Measurements from ENCODE around the gene MAGI2.

The MAGI2 gene

DNA sequence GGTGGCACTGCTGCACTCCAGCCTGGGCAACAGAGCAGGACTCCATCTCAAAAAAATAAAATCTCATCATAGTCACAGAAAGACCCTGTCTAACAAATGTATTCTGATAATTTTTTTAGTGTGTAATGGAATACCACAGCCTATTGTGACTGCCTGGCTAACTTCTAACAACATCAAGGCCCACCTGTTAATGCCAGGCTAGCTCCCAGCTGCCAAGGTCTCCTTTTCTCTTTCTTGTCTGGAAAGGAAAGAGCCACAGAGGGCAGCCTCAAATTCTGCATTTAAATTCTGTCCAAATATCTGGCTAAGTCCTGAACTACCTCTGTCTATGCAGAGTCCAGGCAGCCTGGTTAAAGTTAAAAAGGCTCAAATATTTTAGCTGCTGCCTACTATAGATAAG, 700.9 kb downstream of the MAGI2 start:
- no peak for DNase-seq (ENCODE audit: low read depth in 1 of 2, low spot score in 1 of 2)

DNA sequence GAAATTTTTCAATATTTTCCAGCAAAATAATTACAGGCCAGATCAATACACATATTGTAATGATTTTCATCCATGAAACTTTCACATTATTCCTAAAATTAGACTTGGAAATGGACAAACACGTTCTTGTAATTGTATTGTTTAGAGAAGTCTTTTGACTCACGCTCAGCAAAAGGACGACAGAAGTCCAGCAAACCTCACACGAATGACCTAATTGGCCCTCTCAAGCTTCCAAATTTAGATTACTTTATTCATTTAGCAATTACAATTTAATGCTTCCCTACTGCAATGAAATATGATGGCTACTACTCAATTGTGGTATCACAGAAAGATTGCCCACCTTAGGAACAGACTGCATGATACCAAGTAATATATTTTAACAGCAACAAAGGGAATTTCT, 702.2 kb downstream of the MAGI2 start:
- no peak for DNase-seq (ENCODE audit: low read depth in 1 of 2, low spot score in 1 of 2)

- DNase-seq (ENCODE audit: low read depth in 1 of 2, low spot score in 1 of 2): no peak
These were observed 704.3 kb downstream of the MAGI2 start for GRCh38 chr7:78749052-78749746.

DNA sequence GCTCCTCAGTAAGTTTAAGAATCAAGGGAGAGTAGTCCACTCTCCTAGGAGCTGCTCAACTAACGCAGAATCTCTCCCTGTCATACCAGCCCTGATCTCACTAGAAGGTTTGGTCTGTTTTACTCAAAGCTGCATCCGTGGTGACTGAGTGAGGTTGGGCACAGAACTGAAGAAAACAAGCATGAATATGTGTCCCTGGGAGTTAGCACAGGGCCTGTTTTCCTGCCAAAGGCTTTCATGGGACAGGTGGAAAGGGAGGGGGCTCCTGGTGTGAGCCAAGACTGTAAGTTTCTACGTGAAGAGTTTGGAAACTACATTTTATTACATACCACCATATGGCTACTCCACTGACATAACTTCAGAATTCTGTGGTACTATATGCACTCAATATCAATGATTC, 705.9 kb downstream of the MAGI2 start:
- no peak for DNase-seq (ENCODE audit: low read depth in 1 of 2, low spot score in 1 of 2)

- DNase-seq (ENCODE audit: low read depth in 1 of 2, low spot score in 1 of 2): no peak
These were observed 707.2 kb downstream of the MAGI2 start for GRCh38 chr7:78746301-78746700.

DNA sequence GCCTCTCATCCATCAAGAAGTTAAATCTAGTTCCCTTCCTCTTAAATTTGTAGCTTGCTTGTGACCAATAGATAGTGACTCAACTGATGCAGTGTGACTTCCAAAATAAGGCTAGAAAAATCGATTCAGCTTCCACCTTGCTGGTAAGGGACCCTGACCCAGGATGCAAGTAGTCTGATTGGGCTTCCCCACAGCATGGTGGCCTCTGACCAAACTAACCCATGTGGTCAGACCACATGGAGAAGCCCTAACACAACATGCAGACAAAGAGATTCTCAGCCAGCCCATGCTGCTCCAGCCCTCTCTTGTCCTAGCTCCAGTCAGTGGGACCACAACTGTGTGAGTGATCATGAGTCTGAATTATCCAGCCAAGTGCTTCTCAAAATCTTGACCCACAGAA, 710.8 kb downstream of the MAGI2 start:
- DNase-seq (ENCODE audit: low read depth in 1 of 2, low spot score in 1 of 2): no peak

GRCh38 chr7:78736548-78736947, 716.9 kb downstream of the MAGI2 start:
- DNase-seq (ENCODE audit: low read depth in 1 of 2, low spot score in 1 of 2): no peak

- no peak for DNase-seq (ENCODE audit: low read depth in 1 of 2, low spot score in 1 of 2)
These were observed 718.8 kb downstream of the MAGI2 start for GRCh38 chr7:78734626-78735025.

- no peak for DNase-seq (ENCODE audit: low read depth in 1 of 2, low spot score in 1 of 2)
These were observed 733.4 kb downstream of the MAGI2 start for GRCh38 chr7:78720066-78720465.

- DNase-seq (ENCODE audit: low read depth in 1 of 2, low spot score in 1 of 2): no peak
These were observed 735.3 kb downstream of the MAGI2 start for GRCh38 chr7:78718212-78718611.

DNA sequence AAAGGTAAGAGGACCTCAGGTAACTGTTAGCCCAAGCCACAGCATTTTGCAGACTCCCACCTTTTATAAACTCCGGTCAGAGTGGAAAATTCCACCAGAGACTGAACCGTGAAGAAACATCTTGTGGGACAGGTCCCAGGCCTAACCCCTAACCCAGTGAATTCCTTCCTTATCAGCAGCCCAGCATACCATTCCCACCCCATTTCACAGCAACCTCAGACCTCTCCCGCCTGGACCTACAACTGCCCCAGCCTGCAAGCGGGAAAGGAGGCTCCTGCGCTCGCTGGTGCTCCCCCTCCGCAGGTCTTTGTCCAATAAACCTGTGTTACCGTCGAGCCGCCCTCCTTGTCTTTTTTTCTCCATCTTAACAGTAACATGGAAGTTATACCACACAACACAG, 736.6 kb downstream of the MAGI2 start:
- no peak for DNase-seq (ENCODE audit: low read depth in 1 of 2, low spot score in 1 of 2)

DNA sequence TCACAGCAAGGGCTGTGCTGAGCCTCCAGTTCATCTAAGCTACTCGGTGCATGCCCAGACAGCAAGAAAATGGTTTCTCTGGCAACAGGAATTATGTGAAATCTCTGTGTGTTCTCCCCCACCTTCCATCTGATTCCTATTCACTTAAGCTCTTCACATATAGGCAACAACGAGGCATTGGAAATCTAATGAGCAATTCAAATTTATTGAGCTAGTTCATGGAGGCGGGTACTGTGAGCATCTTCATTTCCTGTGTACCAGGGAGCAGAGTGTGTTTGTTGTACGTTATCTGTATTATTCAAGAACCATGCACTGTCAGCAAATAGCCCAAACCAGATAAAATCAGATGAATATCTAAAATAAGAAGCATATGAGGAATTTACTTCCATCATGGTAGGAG, 739.1 kb downstream of the MAGI2 start:
- no peak for DNase-seq (ENCODE audit: low read depth in 1 of 2, low spot score in 1 of 2)

DNA sequence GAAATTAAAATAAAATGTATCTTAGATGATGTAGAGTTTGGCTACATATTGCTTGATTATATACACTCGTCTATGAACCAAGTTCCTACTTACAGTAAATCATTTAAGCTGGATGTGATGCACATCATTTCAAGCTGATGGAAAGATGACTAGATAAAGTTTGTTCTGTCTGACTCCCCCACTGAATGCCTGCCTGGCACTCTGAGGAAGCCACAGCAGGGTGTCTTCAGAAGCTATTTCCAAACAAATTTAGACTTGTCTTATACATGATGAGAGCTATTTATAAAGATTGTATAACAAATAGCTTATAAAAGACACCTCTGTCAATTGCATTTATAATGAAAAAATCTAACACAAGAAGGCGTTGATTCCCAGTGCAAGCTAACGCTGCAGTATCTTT, 741.4 kb downstream of the MAGI2 start:
- no peak for DNase-seq (ENCODE audit: low read depth in 1 of 2, low spot score in 1 of 2)

- DNase-seq (ENCODE audit: low read depth in 1 of 2, low spot score in 1 of 2): no peak
These were observed 743.8 kb downstream of the MAGI2 start for GRCh38 chr7:78709658-78710057.

- DNase-seq (ENCODE audit: low read depth in 1 of 2, low spot score in 1 of 2): no peak
These were observed 749.0 kb downstream of the MAGI2 start for GRCh38 chr7:78704504-78704903.

DNA sequence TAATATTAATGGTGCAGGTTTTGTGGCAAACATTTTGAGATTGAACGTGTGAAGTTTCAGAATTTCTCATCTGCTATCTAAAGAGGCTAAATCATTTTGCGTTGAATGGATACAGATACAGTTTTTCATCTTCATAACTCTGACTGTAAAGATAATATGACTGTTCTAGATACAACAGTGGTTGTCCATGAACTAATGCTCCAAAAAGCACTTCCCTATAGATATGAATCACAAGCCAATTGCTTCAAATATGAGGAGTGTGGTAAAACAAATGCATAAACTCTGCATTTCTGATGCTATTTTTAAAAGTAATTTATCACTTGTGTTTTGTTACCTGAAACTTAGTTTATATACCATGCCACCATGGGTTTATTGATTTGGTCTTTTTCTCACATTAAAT, 750.1 kb downstream of the MAGI2 start:
- no peak for DNase-seq (ENCODE audit: low read depth in 1 of 2, low spot score in 1 of 2)

DNA sequence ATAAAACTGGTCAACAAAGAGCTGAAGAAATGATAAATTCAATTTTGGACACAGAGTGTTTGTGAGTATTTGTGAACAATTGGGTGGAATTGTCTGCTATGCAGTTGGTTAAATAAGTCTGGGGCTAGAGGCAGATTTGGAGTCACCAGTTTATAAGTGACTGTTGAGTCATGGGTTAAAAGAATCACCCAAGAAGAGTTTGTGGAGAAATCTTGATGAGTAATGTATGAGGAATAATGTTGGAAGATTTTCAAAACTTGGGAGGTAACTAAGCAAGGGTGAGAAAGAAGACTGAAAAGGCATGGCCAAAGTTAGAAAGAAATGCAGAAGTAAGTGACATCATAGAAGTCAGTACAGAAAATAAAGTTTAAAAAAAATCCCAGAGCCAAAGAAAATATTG, 750.7 kb downstream of the MAGI2 start:
- DNase-seq (ENCODE audit: low read depth in 1 of 2, low spot score in 1 of 2): no peak

DNA sequence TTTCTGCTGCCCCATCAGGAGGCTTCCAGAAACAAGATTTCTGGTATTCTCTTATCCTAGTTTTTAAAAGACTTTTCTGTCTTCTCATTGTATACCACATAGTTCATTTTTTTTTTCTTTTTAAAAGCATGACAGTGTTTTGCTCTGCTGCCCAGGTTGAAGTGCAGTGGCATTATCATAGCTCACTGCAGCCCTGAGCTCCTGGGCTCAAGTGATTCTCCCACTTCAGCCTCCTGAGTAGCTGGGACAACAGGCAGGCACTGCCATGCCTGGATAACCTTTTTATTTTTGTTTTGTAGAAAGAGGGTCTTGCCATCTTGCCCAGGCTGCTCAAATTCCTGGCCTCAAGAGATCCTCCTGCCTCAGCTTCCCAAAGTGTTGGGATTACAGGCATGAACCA, 757.6 kb downstream of the MAGI2 start:
- DNase-seq (ENCODE audit: low read depth in 1 of 2, low spot score in 1 of 2): no peak

- no peak for DNase-seq (ENCODE audit: low read depth in 1 of 2, low spot score in 1 of 2)
These were observed 761.9 kb downstream of the MAGI2 start for GRCh38 chr7:78691584-78691983.

DNA sequence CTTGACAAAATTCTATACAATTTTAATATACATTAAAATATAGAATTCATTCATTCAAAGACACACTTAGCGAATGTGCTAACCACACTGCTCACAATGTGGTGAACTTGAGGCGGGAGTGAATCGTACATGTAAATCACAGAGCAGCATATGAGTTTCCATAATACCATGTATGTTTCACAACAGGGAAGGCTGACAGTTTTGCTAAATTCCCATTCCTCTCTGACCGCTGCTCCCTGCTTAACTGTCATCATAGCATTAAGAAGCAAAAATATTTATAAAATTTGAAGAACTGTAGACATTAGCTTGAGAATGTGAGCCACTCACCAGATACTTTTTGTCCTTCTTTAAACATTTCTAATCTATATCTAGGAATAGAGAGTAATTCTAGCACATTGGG, 763.3 kb downstream of the MAGI2 start:
- no peak for DNase-seq (ENCODE audit: low read depth in 1 of 2, low spot score in 1 of 2)

DNA sequence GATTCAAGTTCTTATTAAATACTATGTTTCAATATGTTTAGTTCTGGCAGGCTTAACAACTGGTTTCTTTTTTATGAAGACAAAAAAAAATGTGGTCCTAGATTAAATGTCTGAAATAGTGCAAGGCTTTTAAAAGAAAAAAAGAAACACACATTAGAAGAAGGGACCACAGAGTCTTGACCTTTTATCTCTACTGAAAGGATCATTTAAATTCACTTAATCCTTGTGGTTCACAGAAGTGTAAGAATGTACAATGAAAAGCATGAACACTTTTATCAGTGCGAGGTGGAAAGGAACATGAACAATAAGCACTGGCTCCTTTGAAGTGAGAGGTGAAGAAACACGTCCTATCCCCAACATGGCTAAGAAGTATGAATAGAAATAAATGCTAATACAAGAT, 765.1 kb downstream of the MAGI2 start:
- no peak for DNase-seq (ENCODE audit: low read depth in 1 of 2, low spot score in 1 of 2)

DNA sequence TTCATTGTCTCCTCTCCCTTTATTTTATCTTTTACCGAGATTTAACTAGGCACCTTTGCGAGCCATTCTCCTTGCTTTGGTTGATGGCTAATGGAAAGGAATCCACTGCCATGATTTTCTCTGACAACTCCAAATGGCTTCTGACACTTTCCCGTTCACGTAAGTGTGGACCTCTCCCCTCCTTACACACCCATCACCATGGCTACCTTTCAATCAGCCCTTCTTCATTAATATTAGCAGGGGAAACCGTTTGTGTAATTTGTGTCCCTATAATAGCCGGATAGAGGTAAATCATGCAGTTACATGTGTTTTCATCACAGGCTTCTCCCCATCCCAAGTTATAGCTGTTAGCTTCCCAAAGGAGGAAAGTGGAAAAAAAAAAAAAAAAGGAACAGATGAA, 767.3 kb downstream of the MAGI2 start:
- no peak for DNase-seq (ENCODE audit: low read depth in 1 of 2, low spot score in 1 of 2)

- DNase-seq (ENCODE audit: low read depth in 1 of 2, low spot score in 1 of 2): no peak
These were observed 769.3 kb downstream of the MAGI2 start for GRCh38 chr7:78684201-78684600.

DNA sequence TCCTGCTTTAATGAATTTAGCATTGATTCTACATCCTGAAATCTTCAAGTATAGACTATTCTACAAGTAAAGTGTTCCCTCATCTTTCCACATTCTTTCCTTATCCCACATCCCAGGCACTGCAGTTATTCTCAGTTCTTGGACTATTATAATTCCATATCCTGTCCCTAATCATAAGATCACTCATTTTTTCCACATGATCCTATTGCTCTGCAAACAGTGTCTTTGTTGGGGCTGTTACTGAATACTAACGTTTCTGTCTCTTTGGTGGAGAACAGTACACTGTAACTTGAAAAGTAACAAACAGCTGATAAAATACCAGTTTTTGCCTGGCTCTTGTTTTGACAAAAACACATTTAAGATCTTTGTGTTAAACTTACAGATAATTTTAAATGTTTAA, 769.9 kb downstream of the MAGI2 start:
- DNase-seq (ENCODE audit: low read depth in 1 of 2, low spot score in 1 of 2): no peak
